Breast epithelium (tissue), 3 donors: Measurements from ENCODE around the gene CCSER1.
"Not testable (repeated sequence)": the region's sequence is repeated elsewhere in the genome, so short reads cannot be mapped to it uniquely, and the experiment has no call there.

ENCODE experiments used
- POLR2A ChIP-seq: fragments of 450-650 bp; IDR thresholded peaks from one replicate; pipeline ENCODE4 v1.6.1; 2016; ENCODE audit warnings: antibody characterized with exemption, mild to moderate bottlenecking, moderate library complexity
- TF ChIP-seq, protein P1 (sequence below), 3 donors: fragments of 450-650 bp; IDR thresholded peaks; one replicate each; pipeline ENCODE4 v1.5.1; 2016 to 2017; ENCODE audit warnings: antibody characterized with exemption in 3 of 3, mild to moderate bottlenecking in 3 of 3, moderate library complexity in 3 of 3

GRCh38 chr4:91462566-91462965 is 1335.4 kb downstream of the CCSER1 start:
- not testable (repeated sequence) for TF ChIP-seq POLR2A
- TF ChIP-seq, protein P1, sequence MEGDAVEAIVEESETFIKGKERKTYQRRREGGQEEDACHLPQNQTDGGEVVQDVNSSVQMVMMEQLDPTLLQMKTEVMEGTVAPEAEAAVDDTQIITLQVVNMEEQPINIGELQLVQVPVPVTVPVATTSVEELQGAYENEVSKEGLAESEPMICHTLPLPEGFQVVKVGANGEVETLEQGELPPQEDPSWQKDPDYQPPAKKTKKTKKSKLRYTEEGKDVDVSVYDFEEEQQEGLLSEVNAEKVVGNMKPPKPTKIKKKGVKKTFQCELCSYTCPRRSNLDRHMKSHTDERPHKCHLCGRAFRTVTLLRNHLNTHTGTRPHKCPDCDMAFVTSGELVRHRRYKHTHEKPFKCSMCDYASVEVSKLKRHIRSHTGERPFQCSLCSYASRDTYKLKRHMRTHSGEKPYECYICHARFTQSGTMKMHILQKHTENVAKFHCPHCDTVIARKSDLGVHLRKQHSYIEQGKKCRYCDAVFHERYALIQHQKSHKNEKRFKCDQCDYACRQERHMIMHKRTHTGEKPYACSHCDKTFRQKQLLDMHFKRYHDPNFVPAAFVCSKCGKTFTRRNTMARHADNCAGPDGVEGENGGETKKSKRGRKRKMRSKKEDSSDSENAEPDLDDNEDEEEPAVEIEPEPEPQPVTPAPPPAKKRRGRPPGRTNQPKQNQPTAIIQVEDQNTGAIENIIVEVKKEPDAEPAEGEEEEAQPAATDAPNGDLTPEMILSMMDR (IDR thresholded peaks at IDR 0.05) = not testable (repeated sequence)
